OCI-M1 (cell line): ENCODE results near the gene SCGN.

Source experiments
- DNase-seq: peaks from one replicate; lab custom pipeline; 2025; lab: John Stamatoyannopoulos, UW

The SCGN gene

GRCh38 chr6:25640891-25641290 lies 11.1 kb upstream of the SCGN start:
- no peak for DNase-seq

- DNase-seq = no peak
These were observed 10.6 kb upstream of the SCGN start for GRCh38 chr6:25641377-25641776.

- DNase-seq = no peak
These were observed 9.9 kb upstream of the SCGN start for GRCh38 chr6:25641940-25642666.

GRCh38 chr6:25642667-25643328 lies 9.2 kb upstream of the SCGN start:
- DNase-seq = no peak

GRCh38 chr6:25645916-25646315 lies 6.1 kb upstream of the SCGN start:
- DNase-seq = no peak

GRCh38 chr6:25649611-25650010 lies 2.4 kb upstream of the SCGN start:
- DNase-seq = no peak

- no peak for DNase-seq
These were observed 3.7 kb downstream of the SCGN start for GRCh38 chr6:25655723-25656122.

GRCh38 chr6:25659633-25660368 lies 7.8 kb downstream of the SCGN start:
- DNase-seq = peak; percentile 16

GRCh38 chr6:25660512-25660911 lies 8.5 kb downstream of the SCGN start:
- DNase-seq = peak; percentile 65

GRCh38 chr6:25661129-25661779 lies 9.2 kb downstream of the SCGN start:
- DNase-seq = no peak

GRCh38 chr6:25665455-25665854 lies 13.4 kb downstream of the SCGN start:
- DNase-seq = no peak

GRCh38 chr6:25669413-25669812 lies 17.4 kb downstream of the SCGN start:
- DNase-seq = no peak

- DNase-seq = peak; percentile 21
These were observed 18.2 kb downstream of the SCGN start for GRCh38 chr6:25670208-25670607.

GRCh38 chr6:25670793-25671513 lies 18.9 kb downstream of the SCGN start:
- DNase-seq = no peak

- DNase-seq = no peak
These were observed 19.6 kb downstream of the SCGN start for GRCh38 chr6:25671652-25672051.

GRCh38 chr6:25675167-25675566 lies 23.2 kb downstream of the SCGN start:
- DNase-seq = no peak

GRCh38 chr6:25676775-25677174 lies 24.8 kb downstream of the SCGN start:
- no peak for DNase-seq

- DNase-seq = no peak
These were observed 29.8 kb downstream of the SCGN start for GRCh38 chr6:25681848-25682247.

- peak; percentile 88 for DNase-seq
These were observed 30.3 kb downstream of the SCGN start for GRCh38 chr6:25682324-25682723.

- peak; percentile 45 for DNase-seq
These were observed 32.5 kb downstream of the SCGN start for GRCh38 chr6:25684565-25684964.

- no peak for DNase-seq
These were observed 33.2 kb downstream of the SCGN start for GRCh38 chr6:25685251-25685650.

GRCh38 chr6:25685896-25686295 lies 33.9 kb downstream of the SCGN start:
- no peak for DNase-seq
